ENCODE measurements around the gene STAG3. TPM values are rescaled to one million over a fixed set of nuclear protein-coding genes. Genes with fewer than 3 reads are reported as not detected.
A peak's percentile ranks its signal among the peaks of the same experiment; 100 is the strongest.
"Not testable (repeated sequence)": the region's sequence is repeated elsewhere in the genome, so short reads cannot be mapped to it uniquely, and the experiment has no call there.

The STAG3 gene
- total RNA-seq, 1 experiment from 2014 or later: 5.2 TPM

- ChIA-PET CTCF (no interaction called here), POLR2A (no interaction called here)
- TF ChIP-seq, protein P1, sequence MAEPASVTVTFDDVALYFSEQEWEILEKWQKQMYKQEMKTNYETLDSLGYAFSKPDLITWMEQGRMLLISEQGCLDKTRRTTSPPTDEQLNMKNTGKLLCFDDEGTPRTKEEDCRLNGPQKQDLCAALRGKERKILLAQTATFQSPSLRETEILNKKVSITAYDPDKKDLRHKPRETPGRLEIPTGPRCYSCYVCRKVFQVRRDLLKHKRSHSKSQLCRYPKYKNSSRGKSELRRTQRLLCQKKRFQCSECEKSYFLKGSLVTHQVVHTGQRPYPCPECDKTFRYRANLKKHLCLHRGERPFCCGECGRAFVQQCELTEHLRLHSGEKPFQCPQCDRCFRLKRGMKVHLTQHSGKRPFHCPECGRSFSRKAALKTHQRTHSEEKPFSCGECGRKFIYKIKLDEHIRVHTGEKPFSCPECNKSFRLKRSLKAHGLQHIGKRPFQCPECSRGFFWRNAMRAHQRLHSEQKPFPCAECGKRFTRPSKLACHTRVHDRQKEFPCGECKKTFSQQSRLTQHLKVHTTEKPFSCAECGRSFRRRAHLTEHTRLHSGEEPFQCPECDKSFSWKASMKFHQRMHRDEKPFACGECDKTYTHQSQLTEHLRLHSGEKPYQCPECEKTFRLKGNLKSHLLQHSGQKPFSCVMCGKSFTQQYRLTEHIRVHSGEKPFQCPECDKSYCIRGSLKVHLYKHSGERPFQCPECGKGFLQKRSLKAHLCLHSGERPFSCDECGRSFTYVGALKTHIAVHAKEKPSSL (CRISPR knock-in tag; conservative IDR thresholded peaks at IDR 0.05): no peak
- TF ChIP-seq ATF1 (CRISPR knock-in tag; IDR thresholded peaks at IDR 0.05) (no peak), GABPB1 (CRISPR knock-in tag; IDR thresholded peaks at IDR 0.05) (no peak)
- peaks cover 77% of the 10 kb centered on the region for H3K27me3 Mint-ChIP-seq (ENCODE audit: low read depth)
- H3K36me3 Mint-ChIP-seq: no peaks in the 10 kb centered on the region
- H3K4me1 Mint-ChIP-seq: peaks cover 7% of the 10 kb centered on the region; the same call in 1 of the 2 replicates
- no peak overlapping the region for H3K27ac Mint-ChIP-seq
- no peaks in the 10 kb centered on the region for H3K9me3 Mint-ChIP-seq
- no peak overlapping the region for H3K4me3 Mint-ChIP-seq
- no peak for DNase-seq (ENCODE audit: low spot score)
- no peak for ATAC-seq
These were observed 35.0 kb downstream of the STAG3 start for GRCh38 chr7:100212631-100213286.

GRCh38 chr7:100213672-100214071, 36.0 kb downstream of the STAG3 start:
- peaks cover 68% of the 10 kb centered on the region for H3K27me3 Mint-ChIP-seq (ENCODE audit: low read depth)
- CTCF ChIA-PET: no interaction called here
- TF ChIP-seq, protein P2, sequence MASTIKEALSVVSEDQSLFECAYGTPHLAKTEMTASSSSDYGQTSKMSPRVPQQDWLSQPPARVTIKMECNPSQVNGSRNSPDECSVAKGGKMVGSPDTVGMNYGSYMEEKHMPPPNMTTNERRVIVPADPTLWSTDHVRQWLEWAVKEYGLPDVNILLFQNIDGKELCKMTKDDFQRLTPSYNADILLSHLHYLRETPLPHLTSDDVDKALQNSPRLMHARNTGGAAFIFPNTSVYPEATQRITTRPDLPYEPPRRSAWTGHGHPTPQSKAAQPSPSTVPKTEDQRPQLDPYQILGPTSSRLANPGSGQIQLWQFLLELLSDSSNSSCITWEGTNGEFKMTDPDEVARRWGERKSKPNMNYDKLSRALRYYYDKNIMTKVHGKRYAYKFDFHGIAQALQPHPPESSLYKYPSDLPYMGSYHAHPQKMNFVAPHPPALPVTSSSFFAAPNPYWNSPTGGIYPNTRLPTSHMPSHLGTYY (CRISPR knock-in tag; IDR thresholded peaks at IDR 0.05): no peak
- no peak for TF ChIP-seq ZBTB21 (CRISPR knock-in tag; IDR thresholded peaks at IDR 0.05; ENCODE audit: borderline replicate concordance)
- TF ChIP-seq, protein P3, sequence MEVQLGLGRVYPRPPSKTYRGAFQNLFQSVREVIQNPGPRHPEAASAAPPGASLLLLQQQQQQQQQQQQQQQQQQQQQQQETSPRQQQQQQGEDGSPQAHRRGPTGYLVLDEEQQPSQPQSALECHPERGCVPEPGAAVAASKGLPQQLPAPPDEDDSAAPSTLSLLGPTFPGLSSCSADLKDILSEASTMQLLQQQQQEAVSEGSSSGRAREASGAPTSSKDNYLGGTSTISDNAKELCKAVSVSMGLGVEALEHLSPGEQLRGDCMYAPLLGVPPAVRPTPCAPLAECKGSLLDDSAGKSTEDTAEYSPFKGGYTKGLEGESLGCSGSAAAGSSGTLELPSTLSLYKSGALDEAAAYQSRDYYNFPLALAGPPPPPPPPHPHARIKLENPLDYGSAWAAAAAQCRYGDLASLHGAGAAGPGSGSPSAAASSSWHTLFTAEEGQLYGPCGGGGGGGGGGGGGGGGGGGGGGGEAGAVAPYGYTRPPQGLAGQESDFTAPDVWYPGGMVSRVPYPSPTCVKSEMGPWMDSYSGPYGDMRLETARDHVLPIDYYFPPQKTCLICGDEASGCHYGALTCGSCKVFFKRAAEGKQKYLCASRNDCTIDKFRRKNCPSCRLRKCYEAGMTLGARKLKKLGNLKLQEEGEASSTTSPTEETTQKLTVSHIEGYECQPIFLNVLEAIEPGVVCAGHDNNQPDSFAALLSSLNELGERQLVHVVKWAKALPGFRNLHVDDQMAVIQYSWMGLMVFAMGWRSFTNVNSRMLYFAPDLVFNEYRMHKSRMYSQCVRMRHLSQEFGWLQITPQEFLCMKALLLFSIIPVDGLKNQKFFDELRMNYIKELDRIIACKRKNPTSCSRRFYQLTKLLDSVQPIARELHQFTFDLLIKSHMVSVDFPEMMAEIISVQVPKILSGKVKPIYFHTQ (CRISPR knock-in tag; IDR thresholded peaks at IDR 0.05): peak; percentile 50; the same call in 1 of the 2 replicates
- H3K4me3 Mint-ChIP-seq: no peak overlapping the region
- no peaks in the 10 kb centered on the region for H3K9me3 Mint-ChIP-seq
- H3K4me1 Mint-ChIP-seq: peaks cover 5% of the 10 kb centered on the region; the same call in 1 of the 2 replicates
- ATAC-seq (no peak), DNase-seq (ENCODE audit: low spot score) (no peak)
- POLR2A ChIA-PET: no interaction called here
- no peak overlapping the region for H3K27ac Mint-ChIP-seq
- no peaks in the 10 kb centered on the region for H3K36me3 Mint-ChIP-seq

DNA sequence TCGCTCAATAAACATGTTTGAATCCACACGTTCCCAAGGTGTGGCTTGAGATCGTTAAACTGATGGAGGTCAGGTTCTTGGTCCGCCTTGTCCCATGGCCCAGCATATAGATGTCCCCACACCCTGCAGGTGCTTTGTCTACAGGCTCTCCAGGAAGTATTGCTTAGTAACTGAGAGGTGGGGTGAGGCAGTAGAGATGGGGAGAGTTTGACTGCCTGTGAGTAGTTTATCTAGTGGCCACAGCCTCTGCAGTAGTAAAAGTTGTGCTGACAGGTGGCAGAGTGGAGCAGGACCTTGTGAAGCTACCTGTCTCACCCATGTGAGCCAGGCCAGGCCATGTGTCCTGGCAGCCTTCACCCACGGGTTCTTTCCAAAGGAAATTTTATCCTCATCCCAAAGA, 36.6 kb downstream of the STAG3 start:
- POLR2A ChIA-PET; DNase-seq (ENCODE audit: low spot score); H3K4me3 Mint-ChIP-seq; H3K4me1 Mint-ChIP-seq; H3K27ac Mint-ChIP-seq; H3K9me3 Mint-ChIP-seq; H3K36me3 Mint-ChIP-seq: not testable (repeated sequence)
- CTCF ChIA-PET: interaction anchor here (3.9 to 5.2 kb wide), 2 partner anchors 47 to 83 kb away, joined by 13 to 44 read pairs; partner anchors contain the start of gene GAL3ST4
- ATAC-seq: peak; percentile 26
- peaks cover 61% of the 10 kb centered on the region for H3K27me3 Mint-ChIP-seq (ENCODE audit: low read depth)

- Mint-ChIP-seq H3K9me3 (no peaks in the 10 kb centered on the region), H3K36me3 (no peaks in the 10 kb centered on the region), H3K27ac (no peak overlapping the region), H3K27me3 (ENCODE audit: low read depth) (peaks cover 47% of the 10 kb centered on the region), H3K4me3 (no peak overlapping the region), H3K4me1 (peaks cover 3% of the 10 kb centered on the region; the same call in 1 of the 2 replicates)
- CTCF ChIA-PET: interaction anchor here (0.6 to 5.2 kb wide), 7 partner anchors 11 to 89 kb away, joined by 3 to 44 read pairs (median 7); partner anchors contain the start of genes GAL3ST4, GPC2, MBLAC1 and TRAPPC14
- ATAC-seq: no peak
- POLR2A ChIA-PET: no interaction called here
- DNase-seq (ENCODE audit: low spot score): no peak
- no peak for TF ChIP-seq MXD4 (CRISPR knock-in tag; IDR thresholded peaks at IDR 0.05; ENCODE audit: borderline replicate concordance)
- no peak for TF ChIP-seq ZNF423 (CRISPR knock-in tag; IDR thresholded peaks at IDR 0.05)
- no peak for TF ChIP-seq JUN (CRISPR knock-in tag; IDR thresholded peaks at IDR 0.05)
- TF ChIP-seq, protein P4, sequence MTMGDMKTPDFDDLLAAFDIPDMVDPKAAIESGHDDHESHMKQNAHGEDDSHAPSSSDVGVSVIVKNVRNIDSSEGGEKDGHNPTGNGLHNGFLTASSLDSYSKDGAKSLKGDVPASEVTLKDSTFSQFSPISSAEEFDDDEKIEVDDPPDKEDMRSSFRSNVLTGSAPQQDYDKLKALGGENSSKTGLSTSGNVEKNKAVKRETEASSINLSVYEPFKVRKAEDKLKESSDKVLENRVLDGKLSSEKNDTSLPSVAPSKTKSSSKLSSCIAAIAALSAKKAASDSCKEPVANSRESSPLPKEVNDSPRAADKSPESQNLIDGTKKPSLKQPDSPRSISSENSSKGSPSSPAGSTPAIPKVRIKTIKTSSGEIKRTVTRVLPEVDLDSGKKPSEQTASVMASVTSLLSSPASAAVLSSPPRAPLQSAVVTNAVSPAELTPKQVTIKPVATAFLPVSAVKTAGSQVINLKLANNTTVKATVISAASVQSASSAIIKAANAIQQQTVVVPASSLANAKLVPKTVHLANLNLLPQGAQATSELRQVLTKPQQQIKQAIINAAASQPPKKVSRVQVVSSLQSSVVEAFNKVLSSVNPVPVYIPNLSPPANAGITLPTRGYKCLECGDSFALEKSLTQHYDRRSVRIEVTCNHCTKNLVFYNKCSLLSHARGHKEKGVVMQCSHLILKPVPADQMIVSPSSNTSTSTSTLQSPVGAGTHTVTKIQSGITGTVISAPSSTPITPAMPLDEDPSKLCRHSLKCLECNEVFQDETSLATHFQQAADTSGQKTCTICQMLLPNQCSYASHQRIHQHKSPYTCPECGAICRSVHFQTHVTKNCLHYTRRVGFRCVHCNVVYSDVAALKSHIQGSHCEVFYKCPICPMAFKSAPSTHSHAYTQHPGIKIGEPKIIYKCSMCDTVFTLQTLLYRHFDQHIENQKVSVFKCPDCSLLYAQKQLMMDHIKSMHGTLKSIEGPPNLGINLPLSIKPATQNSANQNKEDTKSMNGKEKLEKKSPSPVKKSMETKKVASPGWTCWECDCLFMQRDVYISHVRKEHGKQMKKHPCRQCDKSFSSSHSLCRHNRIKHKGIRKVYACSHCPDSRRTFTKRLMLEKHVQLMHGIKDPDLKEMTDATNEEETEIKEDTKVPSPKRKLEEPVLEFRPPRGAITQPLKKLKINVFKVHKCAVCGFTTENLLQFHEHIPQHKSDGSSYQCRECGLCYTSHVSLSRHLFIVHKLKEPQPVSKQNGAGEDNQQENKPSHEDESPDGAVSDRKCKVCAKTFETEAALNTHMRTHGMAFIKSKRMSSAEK (CRISPR knock-in tag; IDR thresholded peaks at IDR 0.05; ENCODE audit: borderline replicate concordance): no peak
- TF ChIP-seq, protein P5, sequence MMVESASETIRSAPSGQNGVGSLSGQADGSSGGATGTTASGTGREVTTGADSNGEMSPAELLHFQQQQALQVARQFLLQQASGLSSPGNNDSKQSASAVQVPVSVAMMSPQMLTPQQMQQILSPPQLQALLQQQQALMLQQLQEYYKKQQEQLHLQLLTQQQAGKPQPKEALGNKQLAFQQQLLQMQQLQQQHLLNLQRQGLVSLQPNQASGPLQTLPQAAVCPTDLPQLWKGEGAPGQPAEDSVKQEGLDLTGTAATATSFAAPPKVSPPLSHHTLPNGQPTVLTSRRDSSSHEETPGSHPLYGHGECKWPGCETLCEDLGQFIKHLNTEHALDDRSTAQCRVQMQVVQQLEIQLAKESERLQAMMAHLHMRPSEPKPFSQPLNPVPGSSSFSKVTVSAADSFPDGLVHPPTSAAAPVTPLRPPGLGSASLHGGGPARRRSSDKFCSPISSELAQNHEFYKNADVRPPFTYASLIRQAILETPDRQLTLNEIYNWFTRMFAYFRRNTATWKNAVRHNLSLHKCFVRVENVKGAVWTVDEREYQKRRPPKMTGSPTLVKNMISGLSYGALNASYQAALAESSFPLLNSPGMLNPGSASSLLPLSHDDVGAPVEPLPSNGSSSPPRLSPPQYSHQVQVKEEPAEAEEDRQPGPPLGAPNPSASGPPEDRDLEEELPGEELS (CRISPR knock-in tag; IDR thresholded peaks at IDR 0.05): no peak
- TF ChIP-seq, protein P6, sequence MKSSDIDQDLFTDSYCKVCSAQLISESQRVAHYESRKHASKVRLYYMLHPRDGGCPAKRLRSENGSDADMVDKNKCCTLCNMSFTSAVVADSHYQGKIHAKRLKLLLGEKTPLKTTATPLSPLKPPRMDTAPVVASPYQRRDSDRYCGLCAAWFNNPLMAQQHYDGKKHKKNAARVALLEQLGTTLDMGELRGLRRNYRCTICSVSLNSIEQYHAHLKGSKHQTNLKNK (CRISPR knock-in tag; IDR thresholded peaks at IDR 0.05): no peak
- no peak for TF ChIP-seq ZBTB21 (CRISPR knock-in tag; IDR thresholded peaks at IDR 0.05; ENCODE audit: borderline replicate concordance)
- no peak for TF ChIP-seq TCF7 (CRISPR knock-in tag; IDR thresholded peaks at IDR 0.05; ENCODE audit: low read depth)
- TF ChIP-seq CREM (CRISPR knock-in tag; IDR thresholded peaks at IDR 0.05): no peak
These were observed 38.2 kb downstream of the STAG3 start for GRCh38 chr7:100215895-100216294.
